HCT116 (cell line): ENCODE results near the gene CDX1. TPM values are rescaled to one million over a fixed set of nuclear protein-coding genes. Genes with fewer than 3 reads are reported as not detected.

Source experiments
- ATAC-seq: fragments of 200-7000 bp; cut with Tn5 transposase; 2 replicates; pipeline ENCODE4 v1.9.1; 2020; ENCODE audit warnings: mild to moderate bottlenecking, moderate library complexity
- BruUV-seq: library from RNA; stranded (reverse); fragments of 400-500 nt; replicated peaks from 2 replicates; lab custom pipeline; 2021; lab: Mats Ljungman, UMichigan
- CTCF ChIA-PET: fragments of 300-600 bp; sonication (Branson Sonifier 250); formaldehyde crosslinking; loops from one replicate; lab custom pipeline; 2021; ENCODE audit warnings: antibody characterized with exemption; lab: Charles Lee
- POLR2A ChIA-PET: fragments of 300-600, 350-600 bp; sonication (Branson Sonifier 250); formaldehyde crosslinking; loops from one replicate; lab custom pipeline; 2021; ENCODE audit warnings: antibody characterized with exemption; lab: Charles Lee
- RAD21 ChIA-PET, 2 experiments: fragments of 300-600 bp; sonication (Branson Sonifier 250); formaldehyde crosslinking; loops; one replicate each; lab custom pipeline; 2023; ENCODE audit warnings: low total read pairs in 2 of 2; ENCODE audit not compliant: uncharacterized antibody in 2 of 2, unreplicated experiment in 2 of 2, low non-redundant PET in 1 of 2; lab: Charles Lee
- DNase-seq: peaks from one replicate; pipeline ENCODE4 v3.0.0-alpha.2; 2010; ENCODE audit warnings: low read depth, low spot score
- H2AFZ ChIP-seq: fragments of 200-600 bp; shearing (Covaris generic), sonication (generic); 2 replicates; pipeline ENCODE4 v1.6.1; 2017; ENCODE audit warnings: low read depth, mixed run types, mixed read lengths, antibody characterized with exemption, low read length; ENCODE audit not compliant: poor library complexity, severe bottlenecking
- H3K27ac ChIP-seq: 2 replicates; pipeline ENCODE4 v1.5.1; 2012; ENCODE audit warnings: low read depth, low read length
- H3K27me3 ChIP-seq: fragments of 200-600 bp; sonication (generic); 2 replicates; pipeline ENCODE4 v1.6.1; 2016; ENCODE audit warnings: mixed run types, low read length, mixed read lengths; ENCODE audit not compliant: insufficient read depth
- H3K36me3 ChIP-seq, 2 experiments: fragments of 200-500 bp in 1 of 2; fragments of 200-600 bp in 1 of 2; sonication (Bioruptor generic) in 1 of 2; sonication (generic) in 1 of 2; 2 replicates each; pipeline versions ENCODE4 v1.5.1 to v1.6.1; 2014 to 2016; ENCODE audit warnings: low read length in 2 of 2, inconsistent platforms in 1 of 2, mixed read lengths in 1 of 2, mixed run types in 1 of 2; ENCODE audit not compliant: insufficient read depth in 2 of 2, control insufficient read depth in 1 of 2
- H3K4me1 ChIP-seq, 2 experiments: fragments of 200-600 bp in 1 of 2; sonication (generic) in 1 of 2; 2 replicates each; pipeline versions ENCODE4 v1.5.1 to v1.6.1; 2012 to 2017; ENCODE audit warnings: low read length in 2 of 2, inconsistent platforms in 1 of 2, mild to moderate bottlenecking in 1 of 2, mixed read lengths in 1 of 2, mixed run types in 1 of 2, moderate library complexity in 1 of 2; ENCODE audit not compliant: insufficient read depth in 2 of 2, control insufficient read depth in 1 of 2
- H3K4me2 ChIP-seq: fragments of 200-600 bp; sonication (generic); 2 replicates; pipeline ENCODE4 v1.6.1; 2017; ENCODE audit warnings: mixed run types, low read length, mixed read lengths
- H3K4me3 ChIP-seq, 2 experiments: fragments of 200-600 bp in 1 of 2; sonication (generic) in 1 of 2; replicated peaks in 1 of 2; 2 replicates each; pipeline ENCODE4 v1.5.1; 2011 to 2016; ENCODE audit warnings: low read length in 2 of 2, control low read depth in 1 of 2, low read depth in 1 of 2, mild to moderate bottlenecking in 1 of 2, mixed read lengths in 1 of 2, mixed run types in 1 of 2
- H3K79me2 ChIP-seq: fragments of 200-600 bp; sonication (generic); 2 replicates; pipeline ENCODE4 v1.6.1; 2017; ENCODE audit warnings: mild to moderate bottlenecking, mixed run types, low read length, moderate library complexity, mixed read lengths; ENCODE audit not compliant: insufficient read depth
- H3K9ac ChIP-seq: fragments of 200-600 bp; sonication (generic); 2 replicates; pipeline ENCODE4 v1.6.1; 2016; ENCODE audit warnings: low read length, mixed read lengths
- H3K9me2 ChIP-seq: fragments of 200-600 bp; sonication (generic), shearing (Covaris generic); 2 replicates; pipeline ENCODE4 v1.6.1; 2017; ENCODE audit warnings: mixed run types, mild to moderate bottlenecking, moderate library complexity; ENCODE audit not compliant: insufficient read depth
- H3K9me3 ChIP-seq, 2 experiments: fragments of 200-500 bp in 1 of 2; fragments of 200-600 bp in 1 of 2; sonication (Bioruptor generic) in 1 of 2; sonication (generic) in 1 of 2; 2 replicates each; pipeline ENCODE4 v1.6.1; 2014 to 2017; ENCODE audit warnings: low read length in 2 of 2, mixed read lengths in 2 of 2, inconsistent platforms in 1 of 2, low read depth in 1 of 2, mild to moderate bottlenecking in 1 of 2, mixed run types in 1 of 2, moderate library complexity in 1 of 2; ENCODE audit not compliant: control insufficient read depth in 1 of 2, insufficient read depth in 1 of 2
- H4K20me1 ChIP-seq: fragments of 200-600 bp; sonication (generic), shearing (Covaris generic); 2 replicates; pipeline ENCODE4 v1.6.1; 2017; ENCODE audit warnings: mixed run types, mild to moderate bottlenecking, moderate library complexity; ENCODE audit not compliant: insufficient read depth
- ATF3 ChIP-seq: IDR thresholded peaks from 2 replicates; pipeline ENCODE4 v1.6.1; 2012
- CBX3 ChIP-seq: IDR thresholded peaks from 2 replicates; pipeline ENCODE4 v1.6.1; 2012; ENCODE audit warnings: low read depth
- CEBPB ChIP-seq: IDR thresholded peaks from 2 replicates; pipeline ENCODE4 v1.6.1; 2012; ENCODE audit warnings: low read depth
- CTCF ChIP-seq, 3 experiments: fragments of 200-600 bp in 1 of 3; sonication (generic) in 1 of 3; IDR thresholded peaks in 2 of 3; conservative IDR thresholded peaks in 1 of 3; 2 replicates each; pipeline ENCODE4 v1.5.1; 2012 to 2017; ENCODE audit warnings: low read depth in 2 of 3, low read length in 2 of 3, antibody characterized with exemption in 1 of 3, borderline replicate concordance in 1 of 3, control low read depth in 1 of 3, mild to moderate bottlenecking in 1 of 3, mixed read lengths in 1 of 3, mixed run types in 1 of 3, moderate library complexity in 1 of 3; ENCODE audit not compliant: insufficient read depth in 1 of 3
- EGR1 ChIP-seq: IDR thresholded peaks from 2 replicates; pipeline ENCODE4 v1.6.1; 2012; ENCODE audit warnings: low read depth
- ELF1 ChIP-seq: IDR thresholded peaks from 2 replicates; pipeline ENCODE4 v1.6.1; 2012; ENCODE audit warnings: low read depth, borderline replicate concordance
- EZH2phosphoT487 ChIP-seq: fragments of 200-600 bp; IDR thresholded peaks from 2 replicates; pipeline ENCODE4 v1.6.1; 2018; ENCODE audit warnings: antibody characterized with exemption, borderline replicate concordance
- FOSL1 ChIP-seq: IDR thresholded peaks from 2 replicates; pipeline ENCODE4 v1.6.1; 2012; ENCODE audit warnings: low read depth
- JUND ChIP-seq: IDR thresholded peaks from 2 replicates; pipeline ENCODE4 v1.6.1; 2012
- MAX ChIP-seq: IDR thresholded peaks from 2 replicates; pipeline ENCODE4 v1.6.1; 2012
- RAD21 ChIP-seq: IDR thresholded peaks from 2 replicates; pipeline ENCODE4 v1.6.1; 2012; ENCODE audit warnings: low read depth, mild to moderate bottlenecking
- REST ChIP-seq: IDR thresholded peaks from 2 replicates; pipeline ENCODE4 v1.6.1; 2012; ENCODE audit warnings: low read depth
- SP1 ChIP-seq: IDR thresholded peaks from 2 replicates; pipeline ENCODE4 v1.6.1; 2012; ENCODE audit warnings: low read depth
- TCF7L2 ChIP-seq: IDR thresholded peaks from 2 replicates; pipeline ENCODE4 v1.7.0; 2011; ENCODE audit warnings: borderline replicate concordance, inconsistent platforms; ENCODE audit not compliant: insufficient read depth, insufficient read length; ENCODE audit errors: extremely low read depth
- YY1 ChIP-seq: IDR thresholded peaks from 2 replicates; pipeline ENCODE4 v1.6.1; 2011; ENCODE audit warnings: low read length, low read depth, moderate library complexity, mild to moderate bottlenecking; ENCODE audit not compliant: insufficient replicate concordance; ENCODE audit errors: extremely low read depth
- ZBTB33 ChIP-seq: IDR thresholded peaks from 2 replicates; pipeline ENCODE4 v1.6.1; 2011; ENCODE audit warnings: mild to moderate bottlenecking, low read length, moderate library complexity; ENCODE audit not compliant: insufficient replicate concordance; ENCODE audit errors: extremely low read depth
- ZFX ChIP-seq: fragments of 450-650 bp; IDR thresholded peaks from 2 replicates; pipeline ENCODE4 v1.6.1; 2017
- ZNF274 ChIP-seq: fragments of 200-500 bp; sonication (Bioruptor generic); IDR thresholded peaks from 2 replicates; pipeline ENCODE4 v1.6.1; 2014; ENCODE audit warnings: mild to moderate bottlenecking, low read depth, low read length, inconsistent platforms
- intact Hi-C: fragments of 100-400 bp; cut with micrococcal nuclease; formaldehyde crosslinking; loops from 2 replicates; pipeline ENCODE4 v1.10.0; 2022
- total RNA-seq: library from RNA; stranded (reverse); gene quantifications from one replicate; pipeline ENCODE4 v1.2.1, GENCODE V29; 2021; ENCODE audit not compliant: unreplicated experiment

CDX1 gene
- total RNA-seq, 1 experiment from 2014 or later = not detected

GRCh38 chr5:150217038-150217437 lies 50.5 kb downstream of the CDX1 start:
- no peak for ATAC-seq
- H3K4me1 ChIP-seq = 0 out of 4 replicates have a peak, but pooled peaks cover 0 to 2% of the 10 kb centered on the region in 2 experiments

More at GRCh38 chr5:150217038-150217437, 50.5 kb downstream of the CDX1 start:
- ChIA-PET POLR2A (no interaction called here), CTCF (interaction anchor here (1.4 to 1.5 kb wide), 2 partner anchors 381 to 383 kb away, joined by 3 to 5 read pairs; no protein-coding TSS in a partner anchor), RAD21 (no interaction called here)
- DNase-seq = no peak
- TF ChIP-seq CTCF (IDR thresholded peaks at IDR 0.05 in 2 of 3, conservative IDR thresholded peaks at IDR 0.05 in 1 of 3; ENCODE audit: borderline replicate concordance in 1 of 3, insufficient read depth in 1 of 3, low read depth in 2 of 3, low read length in 2 of 3) (no peak), EGR1 (no peak), RAD21 (no peak), ZFX (no peak), TCF7L2 (no peak), ELF1 (no peak), ZNF274 (no peak), ZBTB33 (no peak), REST (no peak), CEBPB (no peak), EZH2phosphoT487 (no peak), YY1 (no peak), FOSL1 (no peak), SP1 (no peak), JUND (no peak), CBX3 (no peak), MAX (no peak), ATF3 (no peak)
- Histone ChIP-seq H3K9ac (no peak overlapping the region), H2AFZ (no peak overlapping the region), H4K20me1 (no peaks in the 10 kb centered on the region), H3K9me2 (no peaks in the 10 kb centered on the region), H3K4me2 (no peak overlapping the region), H3K79me2 (no peaks in the 10 kb centered on the region), H3K27me3 (no peaks in the 10 kb centered on the region), H3K27ac (no peak overlapping the region), H3K4me3 (no peak overlapping the region), H3K36me3 (no peaks in the 10 kb centered on the region), H3K9me3 (no peaks in the 10 kb centered on the region)
- no TSS peak for BruUV-seq
- intact Hi-C loops = loop anchor here (10.0 kb wide), 2 partner anchors 172 to 212 kb away; partner anchors contain the start of genes HMGXB3 and TIGD6
